Brain microvascular endothelial cell (primary cell): ENCODE measurements around the gene CD200R1.
A peak's percentile ranks its signal among the peaks of the same experiment; 100 is the strongest.

Source experiments
- DNase-seq: peaks from one replicate; pipeline ENCODE4 v3.0.0-alpha.2; 2020
- H3K27ac ChIP-seq: fragments of 250-450 bp; sonication (Bioruptor Pico); 2 replicates; pipeline ENCODE4 v1.5.1; 2020; ENCODE audit warnings: mild to moderate bottlenecking, moderate library complexity
- H3K27me3 ChIP-seq: fragments of 250-450 bp; sonication (Bioruptor Pico); replicated peaks from 2 replicates; pipeline ENCODE4 v1.5.1; 2020; ENCODE audit warnings: mild to moderate bottlenecking
- H3K36me3 ChIP-seq: fragments of 250-450 bp; sonication (Bioruptor Pico); replicated peaks from 2 replicates; pipeline ENCODE4 v1.5.1; 2020; ENCODE audit warnings: mild to moderate bottlenecking
- H3K4me3 ChIP-seq: 2 replicates; pipeline ENCODE4 v1.5.1; 2011; ENCODE audit warnings: low read depth, mild to moderate bottlenecking, control low read depth, low read length, moderate library complexity
- in situ Hi-C: cut with HindIII; loops from 2 replicates; pipeline ENCODE4 v1.10.0; 2017; ENCODE audit warnings: low sequenced_read_pairs, low pct_ligation_motif_present
- TF ChIP-seq, protein P1 (sequence below): IDR thresholded peaks from 2 replicates; pipeline ENCODE4 v1.5.1; 2011; ENCODE audit warnings: low read depth, mild to moderate bottlenecking, moderate library complexity, low read length, control low read depth, inconsistent platforms; ENCODE audit errors: missing control alignments

CD200R1 gene

DNA sequence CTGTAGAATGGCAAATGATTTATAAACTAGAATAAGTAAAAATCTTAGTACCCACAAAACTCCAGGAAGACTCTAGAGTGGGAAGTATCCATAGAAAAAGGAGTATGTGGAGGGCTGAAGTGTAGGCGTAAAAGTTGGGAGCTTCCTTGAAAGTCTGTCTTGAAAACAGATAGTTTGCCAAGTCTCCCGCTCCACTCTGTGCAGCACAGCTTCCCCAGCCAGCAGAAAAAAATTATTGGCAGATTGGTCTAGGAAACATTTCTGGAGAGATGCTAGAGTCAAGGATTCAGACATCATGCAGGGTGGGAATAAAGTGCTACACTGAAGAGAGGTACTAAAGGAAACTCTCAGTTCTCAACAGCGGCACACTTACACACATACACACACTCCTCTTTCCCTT, 74.8 kb downstream of the CD200R1 start:
- Histone ChIP-seq H3K27ac (no peak overlapping the region), H3K27me3 (no peaks in the 10 kb centered on the region), H3K4me3 (no peak overlapping the region), H3K36me3 (no peaks in the 10 kb centered on the region)
- in situ Hi-C loops = no loop called here
- no peak for DNase-seq
- TF ChIP-seq, protein P1, sequence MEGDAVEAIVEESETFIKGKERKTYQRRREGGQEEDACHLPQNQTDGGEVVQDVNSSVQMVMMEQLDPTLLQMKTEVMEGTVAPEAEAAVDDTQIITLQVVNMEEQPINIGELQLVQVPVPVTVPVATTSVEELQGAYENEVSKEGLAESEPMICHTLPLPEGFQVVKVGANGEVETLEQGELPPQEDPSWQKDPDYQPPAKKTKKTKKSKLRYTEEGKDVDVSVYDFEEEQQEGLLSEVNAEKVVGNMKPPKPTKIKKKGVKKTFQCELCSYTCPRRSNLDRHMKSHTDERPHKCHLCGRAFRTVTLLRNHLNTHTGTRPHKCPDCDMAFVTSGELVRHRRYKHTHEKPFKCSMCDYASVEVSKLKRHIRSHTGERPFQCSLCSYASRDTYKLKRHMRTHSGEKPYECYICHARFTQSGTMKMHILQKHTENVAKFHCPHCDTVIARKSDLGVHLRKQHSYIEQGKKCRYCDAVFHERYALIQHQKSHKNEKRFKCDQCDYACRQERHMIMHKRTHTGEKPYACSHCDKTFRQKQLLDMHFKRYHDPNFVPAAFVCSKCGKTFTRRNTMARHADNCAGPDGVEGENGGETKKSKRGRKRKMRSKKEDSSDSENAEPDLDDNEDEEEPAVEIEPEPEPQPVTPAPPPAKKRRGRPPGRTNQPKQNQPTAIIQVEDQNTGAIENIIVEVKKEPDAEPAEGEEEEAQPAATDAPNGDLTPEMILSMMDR = no peak

DNA sequence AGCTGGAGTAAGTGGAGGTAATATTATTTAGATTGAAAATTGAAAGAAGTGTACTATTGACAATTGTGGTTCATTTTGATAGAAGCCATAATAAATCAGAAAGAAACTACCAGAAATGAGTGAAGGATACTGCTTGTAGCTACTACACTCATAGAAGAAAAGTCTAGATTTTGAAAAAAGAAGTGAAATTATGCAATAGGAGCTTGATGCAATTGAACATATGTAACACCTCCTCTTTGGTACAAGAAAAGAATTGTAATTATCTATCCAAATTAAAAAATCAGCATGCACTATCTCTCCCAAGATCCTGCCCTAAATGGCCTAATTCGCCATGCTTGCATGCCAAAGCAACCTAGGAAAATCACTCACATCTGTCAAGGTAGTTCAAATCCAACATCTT, 77.1 kb downstream of the CD200R1 start:
- in situ Hi-C loops = no loop called here
- no peak for DNase-seq
- no peaks in the 10 kb centered on the region for H3K27me3 ChIP-seq
- H3K27ac ChIP-seq = no peak overlapping the region
- H3K36me3 ChIP-seq = no peaks in the 10 kb centered on the region
- TF ChIP-seq, protein P1 = no peak
- H3K4me3 ChIP-seq = no peak overlapping the region

DNA sequence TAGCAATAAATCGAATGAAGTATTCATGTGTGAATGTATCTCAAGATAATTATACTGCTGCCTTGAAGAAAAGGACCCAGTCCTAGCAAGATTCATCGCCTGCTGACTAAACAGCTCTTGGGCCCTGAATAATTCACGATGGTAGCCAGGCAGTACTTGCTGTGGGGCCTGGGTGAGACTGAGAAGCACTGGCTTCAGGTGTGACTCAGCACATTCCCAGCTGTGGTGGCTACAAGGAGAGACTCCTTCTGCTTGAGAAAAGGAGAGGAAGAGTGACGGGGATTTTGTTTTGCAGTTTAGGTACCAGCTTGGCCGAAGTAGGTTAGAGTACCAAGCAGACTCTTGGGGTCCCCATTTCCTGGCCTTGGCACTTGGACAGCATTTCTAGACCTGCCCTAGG, 80.6 kb downstream of the CD200R1 start:
- peak; percentile 18 for DNase-seq
- in situ Hi-C loops = no loop called here
- Histone ChIP-seq H3K27me3 (no peaks in the 10 kb centered on the region), H3K36me3 (no peaks in the 10 kb centered on the region), H3K27ac (no peak overlapping the region), H3K4me3 (no peak overlapping the region)
- TF ChIP-seq, protein P1 = no peak

DNA sequence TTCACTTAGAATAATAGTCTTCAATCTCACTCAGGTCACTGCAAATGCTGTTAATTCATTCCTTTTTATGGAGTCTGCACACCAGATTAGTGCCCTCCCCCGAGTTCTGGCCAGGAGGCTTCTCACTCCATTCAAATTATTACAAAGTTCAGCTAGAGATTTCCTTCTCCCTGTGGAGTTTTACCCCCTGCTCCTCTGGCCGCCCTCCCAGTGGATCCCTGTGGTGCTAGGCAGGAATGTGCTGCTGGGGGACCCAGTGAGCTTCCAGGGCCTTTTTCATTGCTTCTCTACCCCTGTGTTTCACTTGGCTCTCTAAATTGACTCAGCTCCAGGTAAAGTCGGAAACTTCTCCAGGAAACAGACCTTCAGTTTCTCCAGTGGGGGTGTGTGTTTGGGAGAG, 85.5 kb downstream of the CD200R1 start:
- H3K27ac ChIP-seq = no peak overlapping the region
- no peak overlapping the region for H3K4me3 ChIP-seq
- no peaks in the 10 kb centered on the region for H3K36me3 ChIP-seq
- DNase-seq = no peak
- H3K27me3 ChIP-seq = no peaks in the 10 kb centered on the region
- TF ChIP-seq, protein P1 = no peak
- in situ Hi-C loops = no loop called here

DNA sequence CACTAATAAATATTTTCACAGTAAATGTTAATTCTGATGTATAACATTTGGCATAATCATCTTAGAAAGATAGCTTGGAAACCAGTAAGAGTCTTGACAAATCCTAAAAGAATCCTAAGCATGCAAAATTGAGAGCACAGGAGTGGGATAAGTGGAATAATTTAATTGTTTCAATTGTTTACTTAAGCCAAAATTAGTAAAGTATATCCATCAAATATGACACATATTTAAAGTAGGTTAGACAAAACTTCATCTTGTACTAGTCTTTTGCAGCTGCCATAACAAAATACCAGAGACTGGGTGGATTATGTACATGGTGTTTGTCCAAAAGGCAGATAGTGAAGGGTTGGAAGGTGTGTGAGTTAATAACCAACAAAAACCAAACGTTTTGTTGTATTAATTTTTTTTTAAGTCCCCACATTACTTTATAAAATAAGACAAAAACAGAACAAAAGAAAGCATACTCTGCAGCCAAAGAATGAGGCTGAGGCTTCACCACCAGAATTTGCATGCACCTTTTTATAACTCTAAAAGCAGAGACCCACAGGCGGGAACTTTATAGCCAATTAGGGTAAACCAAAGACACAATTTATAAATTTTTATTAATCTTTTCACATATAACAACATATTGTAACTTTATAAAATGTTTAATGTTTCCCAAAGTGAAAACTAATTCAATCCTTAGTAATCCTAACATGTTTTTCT, 86.4 kb downstream of the CD200R1 start:
- in situ Hi-C loops = no loop called here
- TF ChIP-seq, protein P1 = no peak
- no peak overlapping the region for H3K4me3 ChIP-seq
- H3K36me3 ChIP-seq = no peaks in the 10 kb centered on the region
- H3K27me3 ChIP-seq = no peaks in the 10 kb centered on the region
- no peak overlapping the region for H3K27ac ChIP-seq
- DNase-seq = no peak
